ENCODE results near the gene ZHX3. TPM values are rescaled to one million over a fixed set of nuclear protein-coding genes. Genes with fewer than 3 reads are reported as not detected.

Gene ZHX3
- total RNA-seq, 1 donor from 2014 or later = 13.9 TPM

- Mint-ChIP-seq H3K4me3 (no peak overlapping the region), H3K36me3 (no peaks in the 10 kb centered on the region), H3K4me1 (peaks cover 12% of the 10 kb centered on the region), H3K9me3 (peaks cover 4% of the 10 kb centered on the region), H3K27me3 (ENCODE audit: low read depth) (no peaks in the 10 kb centered on the region), H3K27ac (no peak overlapping the region)
- no peak for DNase-seq (ENCODE audit: low spot score in 2 of 2, unreplicated experiment in 2 of 2)
- no peak for TF ChIP-seq CTCF (IDR thresholded peaks at IDR 0.05; ENCODE audit: unreplicated experiment)
These were observed 42.2 kb downstream of the ZHX3 start for GRCh38 chr20:41275301-41275731.

- no peak for DNase-seq (ENCODE audit: low spot score in 2 of 2, unreplicated experiment in 2 of 2)
- Mint-ChIP-seq H3K27me3 (ENCODE audit: low read depth) (no peaks in the 10 kb centered on the region), H3K4me3 (no peak overlapping the region), H3K27ac (no peak overlapping the region), H3K4me1 (peaks cover 12% of the 10 kb centered on the region), H3K36me3 (no peaks in the 10 kb centered on the region), H3K9me3 (peaks cover 4% of the 10 kb centered on the region)
- TF ChIP-seq CTCF (IDR thresholded peaks at IDR 0.05; ENCODE audit: unreplicated experiment) = no peak
These were observed 43.4 kb downstream of the ZHX3 start for GRCh38 chr20:41274152-41274551.

DNA sequence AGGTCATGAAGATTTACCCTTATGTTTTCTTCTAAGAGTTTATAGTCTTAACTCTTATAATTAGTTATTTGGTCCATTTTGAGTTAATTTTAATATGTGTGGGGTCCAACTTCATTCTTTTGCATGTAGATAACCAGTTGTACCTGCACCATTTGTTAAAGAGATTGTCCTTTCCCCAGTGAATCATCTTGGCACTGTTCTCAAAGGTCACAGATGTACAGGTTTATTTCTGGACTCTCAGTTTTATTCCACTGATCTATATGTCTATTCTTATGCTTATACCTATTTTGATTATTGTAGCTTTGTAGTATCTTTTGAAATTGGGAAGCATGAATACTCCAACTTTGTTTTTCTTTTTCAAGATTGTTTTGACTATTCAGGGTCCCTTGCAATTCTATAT lies 44.1 kb downstream of the ZHX3 start:
- no peak overlapping the region for H3K4me3 Mint-ChIP-seq
- H3K27me3 Mint-ChIP-seq (ENCODE audit: low read depth) = no peaks in the 10 kb centered on the region
- no peak for TF ChIP-seq CTCF (IDR thresholded peaks at IDR 0.05; ENCODE audit: unreplicated experiment)
- peaks cover 4% of the 10 kb centered on the region for H3K9me3 Mint-ChIP-seq
- H3K4me1 Mint-ChIP-seq = peaks cover 18% of the 10 kb centered on the region
- no peak for DNase-seq (ENCODE audit: low spot score in 2 of 2, unreplicated experiment in 2 of 2)
- no peak overlapping the region for H3K27ac Mint-ChIP-seq
- no peaks in the 10 kb centered on the region for H3K36me3 Mint-ChIP-seq

GRCh38 chr20:41272339-41272738 lies 45.2 kb downstream of the ZHX3 start:
- Mint-ChIP-seq H3K27ac (no peak overlapping the region), H3K27me3 (ENCODE audit: low read depth) (no peaks in the 10 kb centered on the region), H3K36me3 (no peaks in the 10 kb centered on the region), H3K4me1 (peaks cover 20% of the 10 kb centered on the region), H3K4me3 (no peak overlapping the region), H3K9me3 (peaks cover 4% of the 10 kb centered on the region)
- TF ChIP-seq CTCF (IDR thresholded peaks at IDR 0.05; ENCODE audit: unreplicated experiment) = no peak
- DNase-seq (ENCODE audit: low spot score in 2 of 2, unreplicated experiment in 2 of 2) = no peak

DNA sequence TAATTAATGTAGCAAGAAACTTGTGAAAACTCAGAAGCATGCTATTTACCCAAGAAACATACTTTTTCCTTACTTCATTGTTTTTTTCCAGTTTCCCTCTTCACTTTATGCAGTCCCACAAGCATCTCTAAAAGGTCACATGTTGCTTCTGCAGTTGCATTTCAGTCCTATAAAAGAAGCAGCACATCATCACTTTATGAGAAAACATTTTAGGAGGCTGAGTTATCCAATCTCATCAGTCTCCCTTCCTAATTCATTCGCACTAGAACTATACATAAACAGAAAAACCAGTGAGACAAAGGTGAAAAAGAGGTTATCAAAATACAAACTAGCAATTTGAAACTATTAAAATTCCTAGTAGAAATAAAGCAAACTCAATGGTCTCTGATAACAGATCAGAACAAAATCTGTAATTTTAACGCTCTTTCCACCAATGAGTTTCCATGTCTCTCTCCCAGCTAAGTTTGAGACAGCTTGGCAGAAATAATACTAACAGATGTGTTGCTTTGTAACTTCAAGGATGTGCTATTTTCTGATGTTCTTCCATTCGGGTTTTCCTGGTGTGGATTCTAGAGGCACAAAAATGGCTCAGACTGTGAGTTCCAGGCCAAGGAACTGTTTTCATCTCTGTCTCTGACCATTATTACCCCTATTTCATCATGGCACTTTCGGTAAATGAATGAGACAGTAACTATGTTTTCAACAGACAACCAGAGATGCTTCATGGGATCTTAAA lies 48.4 kb downstream of the ZHX3 start:
- Mint-ChIP-seq H3K4me3 (no peak overlapping the region), H3K27ac (no peak overlapping the region), H3K27me3 (ENCODE audit: low read depth) (no peaks in the 10 kb centered on the region), H3K9me3 (peaks cover 4% of the 10 kb centered on the region), H3K36me3 (no peaks in the 10 kb centered on the region), H3K4me1 (peaks cover 17% of the 10 kb centered on the region)
- TF ChIP-seq CTCF (IDR thresholded peaks at IDR 0.05; ENCODE audit: unreplicated experiment) = no peak
- DNase-seq (ENCODE audit: low spot score in 2 of 2, unreplicated experiment in 2 of 2) = no peak
